A549 (cell line): ENCODE results near the gene ZBED4.

Experiments used
- BHLHE40 ChIP-seq: IDR thresholded peaks from 2 replicates; pipeline ENCODE4 v1.6.1; 2012; ENCODE audit warnings: low read depth, low read length, inconsistent platforms
- CHD2 ChIP-seq: fragments of 150-350 bp; IDR thresholded peaks from 2 replicates; pipeline ENCODE4 v1.6.1; 2014; ENCODE audit warnings: low read length; ENCODE audit not compliant: partially characterized antibody
- EP300 ChIP-seq, 2 experiments: fragments of >200 bp; sonication (Bioruptor Twin); formaldehyde crosslinking; IDR thresholded peaks; 2 replicates in 1 of 2; 3 replicates in 1 of 2; pipeline ENCODE4 v1.6.1; 2016 to 2017
- FOSL2 ChIP-seq, 2 experiments: fragments of 450-650 bp in 1 of 2; fragments of >200 bp in 1 of 2; sonication (Bioruptor Twin) in 1 of 2; formaldehyde crosslinking; IDR thresholded peaks; 2 replicates each; pipeline versions ENCODE4 v1.5.0 to v1.6.1; 2016 to 2020; ENCODE audit warnings: mild to moderate bottlenecking in 1 of 2, moderate library complexity in 1 of 2
- HDAC2 ChIP-seq: fragments of 200-600 bp; sonication (generic); IDR thresholded peaks from 2 replicates; pipeline ENCODE4 v1.6.1; 2016
- KDM1A ChIP-seq: fragments of 200-600 bp; sonication (generic); IDR thresholded peaks from 2 replicates; pipeline ENCODE4 v1.6.1; 2016; ENCODE audit warnings: low read depth, mild to moderate bottlenecking
- NPAS2 ChIP-seq: fragments of 250-450 bp; sonication (Bioruptor Pico); IDR thresholded peaks from 2 replicates; pipeline ENCODE4 v1.8.0; 2022; ENCODE audit warnings: mild to moderate bottlenecking, moderate library complexity, borderline replicate concordance
- POLR2A ChIP-seq: IDR thresholded peaks from 2 replicates; pipeline ENCODE4 v1.6.1; 2012; ENCODE audit warnings: mild to moderate bottlenecking, low read length
- SMC3 ChIP-seq: fragments of >200 bp; sonication (Bioruptor Twin); formaldehyde crosslinking; IDR thresholded peaks from 3 replicates; pipeline ENCODE4 v1.6.1; 2018; ENCODE audit warnings: inconsistent platforms
- TF ChIP-seq, protein P1 (sequence below): fragments of >200 bp; sonication (Bioruptor Twin); formaldehyde crosslinking; IDR thresholded peaks from 3 replicates; pipeline ENCODE4 v1.5.1; 2016

DNA sequence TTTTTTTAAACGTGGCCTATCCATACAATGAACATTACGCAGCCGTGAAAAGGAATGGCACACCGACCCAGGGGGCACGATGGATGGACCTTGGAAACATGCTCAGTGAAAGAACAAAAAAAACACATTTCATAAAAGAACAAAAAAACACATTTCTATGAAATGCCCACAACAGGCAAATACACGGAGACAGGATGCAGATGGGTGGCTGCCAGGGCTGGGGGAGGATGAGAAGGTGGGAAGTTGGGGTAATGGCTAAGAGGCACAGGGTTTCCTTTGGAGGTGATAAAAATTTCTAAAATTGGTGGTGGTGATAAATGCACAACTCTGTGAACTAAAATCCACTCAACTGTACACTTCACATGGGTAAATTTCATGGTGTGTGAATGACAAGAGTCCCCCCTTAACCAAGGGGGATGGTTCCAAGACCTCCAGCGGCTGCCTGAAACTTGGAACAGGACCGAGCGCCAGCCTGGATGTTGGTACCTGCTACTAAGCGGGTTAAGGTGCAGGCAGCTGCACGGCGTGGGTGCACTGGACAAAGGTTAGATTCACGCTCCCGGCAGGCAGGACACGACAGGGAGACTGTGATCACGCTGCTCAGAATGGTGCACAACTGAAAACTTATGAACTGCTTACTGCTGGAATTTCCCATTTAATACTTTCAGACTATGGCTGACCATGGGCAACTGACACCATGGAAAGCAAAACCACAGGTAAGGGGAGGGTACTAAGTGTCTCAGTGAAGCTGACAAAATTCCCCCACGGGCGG is 42.4 kb upstream of the ZBED4 start:
- TF ChIP-seq CHD2 (no peak), KDM1A (no peak), HDAC2 (no peak), NPAS2 (CRISPR knock-in tag) (no peak), POLR2A (no peak), FOSL2 (IDR thresholded peaks at IDR 0.05) (no peak), FOSL2 (CRISPR knock-in tag; IDR thresholded peaks at IDR 0.05) (no peak), BHLHE40 (no peak), EP300 (IDR thresholded peaks at IDR 0.05) (no peak), SMC3 (no peak)
- TF ChIP-seq, protein P1, sequence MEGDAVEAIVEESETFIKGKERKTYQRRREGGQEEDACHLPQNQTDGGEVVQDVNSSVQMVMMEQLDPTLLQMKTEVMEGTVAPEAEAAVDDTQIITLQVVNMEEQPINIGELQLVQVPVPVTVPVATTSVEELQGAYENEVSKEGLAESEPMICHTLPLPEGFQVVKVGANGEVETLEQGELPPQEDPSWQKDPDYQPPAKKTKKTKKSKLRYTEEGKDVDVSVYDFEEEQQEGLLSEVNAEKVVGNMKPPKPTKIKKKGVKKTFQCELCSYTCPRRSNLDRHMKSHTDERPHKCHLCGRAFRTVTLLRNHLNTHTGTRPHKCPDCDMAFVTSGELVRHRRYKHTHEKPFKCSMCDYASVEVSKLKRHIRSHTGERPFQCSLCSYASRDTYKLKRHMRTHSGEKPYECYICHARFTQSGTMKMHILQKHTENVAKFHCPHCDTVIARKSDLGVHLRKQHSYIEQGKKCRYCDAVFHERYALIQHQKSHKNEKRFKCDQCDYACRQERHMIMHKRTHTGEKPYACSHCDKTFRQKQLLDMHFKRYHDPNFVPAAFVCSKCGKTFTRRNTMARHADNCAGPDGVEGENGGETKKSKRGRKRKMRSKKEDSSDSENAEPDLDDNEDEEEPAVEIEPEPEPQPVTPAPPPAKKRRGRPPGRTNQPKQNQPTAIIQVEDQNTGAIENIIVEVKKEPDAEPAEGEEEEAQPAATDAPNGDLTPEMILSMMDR = no peak
